ENCODE data around the gene GPR146.
A peak's percentile ranks its signal among the peaks of the same experiment; 100 is the strongest.

The GPR146 gene

GRCh38 chr7:1022801-1023465, 21.4 kb upstream of the GPR146 start:
- TF ChIP-seq, protein P1, sequence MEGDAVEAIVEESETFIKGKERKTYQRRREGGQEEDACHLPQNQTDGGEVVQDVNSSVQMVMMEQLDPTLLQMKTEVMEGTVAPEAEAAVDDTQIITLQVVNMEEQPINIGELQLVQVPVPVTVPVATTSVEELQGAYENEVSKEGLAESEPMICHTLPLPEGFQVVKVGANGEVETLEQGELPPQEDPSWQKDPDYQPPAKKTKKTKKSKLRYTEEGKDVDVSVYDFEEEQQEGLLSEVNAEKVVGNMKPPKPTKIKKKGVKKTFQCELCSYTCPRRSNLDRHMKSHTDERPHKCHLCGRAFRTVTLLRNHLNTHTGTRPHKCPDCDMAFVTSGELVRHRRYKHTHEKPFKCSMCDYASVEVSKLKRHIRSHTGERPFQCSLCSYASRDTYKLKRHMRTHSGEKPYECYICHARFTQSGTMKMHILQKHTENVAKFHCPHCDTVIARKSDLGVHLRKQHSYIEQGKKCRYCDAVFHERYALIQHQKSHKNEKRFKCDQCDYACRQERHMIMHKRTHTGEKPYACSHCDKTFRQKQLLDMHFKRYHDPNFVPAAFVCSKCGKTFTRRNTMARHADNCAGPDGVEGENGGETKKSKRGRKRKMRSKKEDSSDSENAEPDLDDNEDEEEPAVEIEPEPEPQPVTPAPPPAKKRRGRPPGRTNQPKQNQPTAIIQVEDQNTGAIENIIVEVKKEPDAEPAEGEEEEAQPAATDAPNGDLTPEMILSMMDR (conservative IDR thresholded peaks at IDR 0.05; ENCODE audit: low read depth, low read length), result no peak
- no peak for DNase-seq (ENCODE audit: low read depth)
- H3K4me3 ChIP-seq (ENCODE audit: low read length), result no peak overlapping the region

GRCh38 chr7:1024331-1024841, 20.0 kb upstream of the GPR146 start:
- H3K4me3 ChIP-seq (ENCODE audit: low read length), result no peak overlapping the region
- TF ChIP-seq, protein P1 (conservative IDR thresholded peaks at IDR 0.05; ENCODE audit: low read depth, low read length), result no peak
- DNase-seq (ENCODE audit: low read depth), result no peak

DNA sequence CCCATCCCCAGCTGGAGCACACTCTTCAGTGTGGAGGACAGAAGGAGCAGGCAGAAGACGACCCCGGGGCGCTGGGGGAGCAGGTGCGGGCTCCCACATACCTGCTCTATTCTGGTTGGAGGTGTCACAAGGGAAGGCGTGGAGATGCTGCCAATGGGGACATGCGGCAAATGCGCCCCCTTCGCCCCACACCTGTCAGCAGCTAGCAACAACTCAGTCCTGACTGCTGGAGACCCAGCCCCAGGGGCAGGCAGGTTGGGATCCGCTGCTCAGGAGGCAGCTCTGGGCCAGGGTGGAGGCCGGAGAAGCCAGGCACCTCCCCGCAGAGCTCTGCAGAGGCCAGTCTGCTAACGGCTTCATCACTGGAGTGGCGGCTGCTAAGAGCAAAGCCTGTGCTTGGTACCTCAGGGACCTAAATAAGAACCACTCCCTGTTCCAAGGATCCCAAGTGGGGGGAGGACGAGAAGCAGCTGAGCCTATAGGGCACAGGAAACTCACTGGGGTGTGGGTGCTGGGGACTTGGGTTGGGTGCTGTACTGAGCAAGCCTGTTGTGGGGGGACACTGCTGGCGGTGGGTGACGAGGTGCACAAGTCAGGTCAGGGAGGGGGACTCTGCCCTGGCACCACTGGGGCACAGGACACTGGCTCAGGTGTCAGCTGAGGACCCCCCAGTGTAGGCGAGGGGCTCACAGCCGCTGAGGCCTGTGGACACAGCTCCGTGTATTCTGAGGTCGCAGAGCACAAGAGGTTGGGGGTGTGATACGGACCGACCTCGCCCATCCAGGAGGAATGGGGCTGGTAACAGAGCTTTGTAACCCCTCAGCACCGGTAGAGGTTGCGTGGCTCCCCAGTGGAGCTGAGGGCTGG, 19.2 kb upstream of the GPR146 start:
- no peak overlapping the region for H3K4me3 ChIP-seq (ENCODE audit: low read length)
- no peak for DNase-seq (ENCODE audit: low read depth)
- TF ChIP-seq, protein P1 (conservative IDR thresholded peaks at IDR 0.05; ENCODE audit: low read depth, low read length), result no peak

DNA sequence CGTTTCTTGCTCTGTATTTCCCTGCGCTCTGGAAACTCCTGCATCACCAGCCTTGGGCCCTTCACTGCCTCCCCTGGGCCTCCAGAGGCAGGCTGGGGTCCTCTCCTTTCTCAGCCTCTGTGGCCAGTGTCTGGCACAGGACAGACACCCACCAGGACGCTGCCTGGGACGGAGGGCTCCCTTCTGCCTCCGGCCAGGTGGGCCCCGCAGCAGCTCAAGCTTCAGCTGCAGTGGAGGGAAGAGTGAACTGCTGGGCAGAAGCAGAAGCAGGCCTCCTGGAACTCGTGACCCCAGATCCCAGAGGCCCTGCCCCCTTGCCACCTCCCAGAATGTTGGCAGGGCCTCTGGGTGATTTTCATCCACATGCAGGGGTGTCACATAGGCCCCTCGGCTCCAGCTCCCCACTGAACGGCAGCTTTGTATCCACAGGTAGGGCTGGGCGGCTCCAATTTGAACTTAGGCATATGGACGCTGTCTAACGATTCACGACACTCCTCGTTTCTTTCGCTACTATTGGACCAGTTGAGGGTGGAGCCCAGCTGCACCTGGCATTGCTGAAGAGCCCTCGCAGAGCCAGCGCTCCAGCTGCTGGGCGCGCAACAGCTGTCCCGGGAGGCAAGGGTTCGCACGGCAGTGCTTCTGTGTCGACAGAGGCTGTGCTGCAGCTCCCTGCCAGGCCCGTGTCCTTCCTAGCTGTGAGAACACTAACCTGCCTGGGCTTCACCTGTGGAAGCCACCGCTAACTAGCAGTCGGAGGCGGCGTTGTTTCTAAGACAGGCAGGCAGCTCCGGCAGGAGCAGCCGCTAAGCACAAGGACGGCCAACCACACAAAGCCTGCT, 18.4 kb upstream of the GPR146 start:
- no peak for DNase-seq (ENCODE audit: low read depth)
- no peak overlapping the region for H3K4me3 ChIP-seq (ENCODE audit: low read length)
- TF ChIP-seq, protein P1 (conservative IDR thresholded peaks at IDR 0.05; ENCODE audit: low read depth, low read length), result no peak

DNA sequence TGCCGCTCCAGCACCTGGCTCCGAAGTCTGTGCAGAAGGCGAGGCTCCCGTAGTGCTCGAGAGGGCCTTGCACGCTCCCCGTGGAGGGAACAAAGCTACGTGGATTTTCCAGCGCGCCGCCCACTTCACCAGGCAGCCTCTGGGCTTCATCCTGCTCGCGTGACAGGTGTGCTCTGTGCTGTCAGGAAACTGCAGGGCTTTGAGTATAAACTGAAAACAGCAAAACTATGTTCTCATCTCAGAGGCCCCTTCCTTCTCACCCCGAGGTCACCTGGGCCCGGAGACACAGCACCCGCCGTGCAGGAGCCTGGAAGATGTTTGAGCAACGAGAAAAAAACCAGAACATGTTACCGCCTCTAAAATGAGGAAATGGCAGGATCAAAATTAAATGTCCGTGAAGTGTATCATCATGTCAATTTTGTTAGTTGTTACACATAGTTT, 17.6 kb upstream of the GPR146 start:
- H3K4me3 ChIP-seq (ENCODE audit: low read length), result peak overlapping the region; percentile 52
- TF ChIP-seq, protein P1 (conservative IDR thresholded peaks at IDR 0.05; ENCODE audit: low read depth, low read length), result no peak

DNA sequence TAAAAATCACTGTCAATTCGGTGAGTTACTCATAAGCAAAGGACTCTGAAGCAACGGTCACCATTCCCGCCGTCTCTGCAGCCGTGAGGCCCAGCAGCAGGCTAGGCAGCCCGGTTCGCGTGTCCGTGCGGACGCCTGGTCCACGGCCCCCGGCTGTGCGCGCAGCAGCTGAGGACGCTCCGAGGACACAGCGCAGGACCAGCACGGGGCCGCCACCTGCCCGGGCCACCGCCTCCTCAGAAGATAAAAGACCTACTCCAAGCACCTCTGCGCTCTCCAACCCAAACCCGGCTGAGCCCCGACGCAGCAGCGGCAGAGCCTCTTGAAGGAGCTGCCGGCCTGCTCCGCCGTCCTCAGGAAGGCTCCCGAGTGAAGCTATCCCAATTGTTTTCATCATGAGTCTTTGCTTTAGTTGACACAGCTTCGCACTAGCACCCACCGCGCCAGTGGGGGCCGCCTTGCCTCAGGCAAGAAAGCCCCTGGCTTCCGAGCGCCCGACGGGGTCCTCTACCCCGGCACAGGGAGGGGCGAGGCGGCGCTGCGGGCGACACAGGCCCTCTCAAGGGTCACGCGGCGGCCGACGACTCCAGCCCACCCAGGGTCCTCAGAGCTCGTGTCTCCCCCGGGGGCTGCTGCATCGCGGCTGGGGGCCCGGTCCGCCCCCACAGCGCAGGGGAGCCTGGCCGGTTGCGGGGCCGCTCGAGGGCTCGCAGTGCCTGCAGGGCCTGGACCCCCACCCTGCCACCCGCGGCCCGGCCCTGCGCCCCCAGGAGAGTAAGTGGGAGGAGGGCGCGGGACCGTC, 16.9 kb upstream of the GPR146 start:
- H3K4me3 ChIP-seq (ENCODE audit: low read length), result peak overlapping the region; percentile 52
- TF ChIP-seq, protein P1 (conservative IDR thresholded peaks at IDR 0.05; ENCODE audit: low read depth, low read length), result no peak
- DNase-seq (ENCODE audit: low read depth), result no peak

More for the DNA sequence above, 17.6 kb upstream of the GPR146 start:
- no peak for DNase-seq (ENCODE audit: low read depth)

Measured in retinal pigment epithelial cell (primary cell).